ENCODE results near the gene RSU1. TPM values are rescaled to one million over a fixed set of nuclear protein-coding genes. Genes with fewer than 3 reads are reported as not detected.

RSU1 gene
- total RNA-seq, 1 donor from 2014 or later: 39.2 TPM

DNA sequence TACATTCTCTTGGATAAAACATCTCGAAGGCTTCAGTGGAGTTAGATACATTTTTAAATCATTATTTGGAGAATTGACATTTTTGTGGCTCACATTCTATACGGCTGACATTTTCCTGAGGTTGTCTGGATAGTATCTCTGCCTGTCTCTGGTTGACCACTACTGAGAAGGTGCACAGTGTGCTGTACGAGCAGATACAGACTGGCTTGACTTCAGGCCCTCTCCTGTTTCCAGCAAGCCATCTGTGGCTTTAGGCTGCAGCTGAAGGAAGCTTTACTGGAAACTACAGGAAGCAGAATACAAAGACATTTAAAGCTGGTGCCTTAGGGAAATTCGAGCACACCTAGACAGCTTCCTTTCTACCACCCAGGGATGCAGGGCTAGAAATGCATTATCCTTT lies 39.3 kb upstream of the RSU1 start:
- intact Hi-C loops (cut with micrococcal nuclease): no loop called here
- TF ChIP-seq CTCF (IDR thresholded peaks at IDR 0.05; ENCODE audit: borderline replicate concordance): no peak
- DNase-seq: no peak
- Histone ChIP-seq H3K27me3 (ENCODE audit: low read depth) (no peaks in the 10 kb centered on the region), H3K27ac (replicated peaks) (peak overlapping the region; percentile 36), H3K4me1 (peaks cover 9% of the 10 kb centered on the region), H3K9me3 (replicated peaks) (peaks cover 15% of the 10 kb centered on the region), H3K36me3 (no peaks in the 10 kb centered on the region), H3K4me3 (no peak overlapping the region)

DNA sequence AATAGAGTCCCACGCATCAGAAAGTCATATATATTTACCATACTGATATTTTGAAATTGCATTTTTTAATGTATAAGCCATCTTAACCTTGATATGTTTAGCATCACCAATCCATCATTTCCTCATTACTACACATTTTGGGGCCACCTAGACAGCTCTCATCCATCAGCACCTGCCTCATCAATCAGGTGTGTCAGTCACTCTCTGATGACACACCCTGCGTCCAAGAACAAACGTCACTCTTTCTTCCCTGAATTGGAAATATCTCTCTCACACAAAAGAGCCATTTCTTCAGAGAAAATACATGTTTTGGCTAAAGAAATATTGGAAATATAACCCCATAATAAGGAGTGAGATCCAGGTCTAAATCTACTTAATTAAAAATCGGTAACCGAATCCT lies 38.9 kb upstream of the RSU1 start:
- H3K27ac ChIP-seq (replicated peaks): peak overlapping the region; percentile 36
- intact Hi-C loops (cut with micrococcal nuclease): no loop called here
- DNase-seq: no peak

DNA sequence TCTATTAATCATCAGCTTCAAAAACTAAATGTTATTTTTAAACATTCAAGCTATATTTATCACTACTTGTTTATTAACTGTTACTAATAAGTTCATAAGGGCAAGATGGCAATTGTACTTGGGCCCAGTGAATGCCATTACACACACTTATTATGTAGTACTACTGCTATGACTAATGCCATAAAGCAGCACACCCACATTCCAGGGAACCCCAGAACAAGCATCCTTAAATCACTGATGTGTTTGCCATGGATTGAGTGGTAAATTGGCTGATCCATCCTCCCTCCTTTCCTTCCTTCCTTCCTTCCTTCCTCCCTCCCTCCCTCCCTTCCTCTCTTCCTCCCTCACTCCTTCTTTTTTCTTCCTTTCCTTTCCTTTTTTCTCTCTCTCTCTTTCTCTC lies 37.4 kb upstream of the RSU1 start:
- intact Hi-C loops (cut with micrococcal nuclease): no loop called here
- DNase-seq: no peak
- H3K4me1 ChIP-seq: peaks cover 9% of the 10 kb centered on the region
- H3K27me3 ChIP-seq (ENCODE audit: low read depth): no peaks in the 10 kb centered on the region
- TF ChIP-seq CTCF (IDR thresholded peaks at IDR 0.05; ENCODE audit: borderline replicate concordance): no peak
- H3K9me3 ChIP-seq (replicated peaks): no peaks in the 10 kb centered on the region
- no peak overlapping the region for H3K4me3 ChIP-seq
- H3K27ac ChIP-seq (replicated peaks): no peak overlapping the region
- no peaks in the 10 kb centered on the region for H3K36me3 ChIP-seq

More for the DNA sequence above, 38.9 kb upstream of the RSU1 start:
- Histone ChIP-seq H3K27me3 (ENCODE audit: low read depth) (no peaks in the 10 kb centered on the region), H3K4me1 (peaks cover 9% of the 10 kb centered on the region), H3K4me3 (no peak overlapping the region), H3K9me3 (replicated peaks) (peaks cover 12% of the 10 kb centered on the region), H3K36me3 (no peaks in the 10 kb centered on the region)
- no peak for TF ChIP-seq CTCF (IDR thresholded peaks at IDR 0.05; ENCODE audit: borderline replicate concordance)

DNA sequence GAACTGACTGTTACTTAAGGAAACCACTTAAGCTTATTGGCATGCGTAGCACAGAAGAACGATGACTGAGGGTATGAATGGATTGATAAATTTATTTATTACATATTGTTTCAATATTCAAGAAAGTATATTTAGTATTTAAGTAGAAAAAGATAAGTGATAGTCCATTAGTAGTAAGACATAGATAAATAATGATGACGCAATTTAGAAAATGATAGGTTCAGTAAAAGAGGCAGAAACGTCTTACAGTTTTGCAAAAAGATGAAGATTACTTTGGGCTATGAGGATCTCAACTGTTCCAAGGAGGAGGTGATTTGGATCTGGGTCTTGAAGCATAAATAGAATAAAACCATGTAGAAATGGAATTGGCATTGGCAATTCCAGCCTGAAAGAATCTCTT lies 36.6 kb upstream of the RSU1 start:
- no peak overlapping the region for H3K27ac ChIP-seq (replicated peaks)
- TF ChIP-seq CTCF (IDR thresholded peaks at IDR 0.05; ENCODE audit: borderline replicate concordance): no peak
- H3K4me1 ChIP-seq: peaks cover 9% of the 10 kb centered on the region
- no peaks in the 10 kb centered on the region for H3K9me3 ChIP-seq (replicated peaks)
- intact Hi-C loops (cut with micrococcal nuclease): no loop called here
- H3K27me3 ChIP-seq (ENCODE audit: low read depth): no peaks in the 10 kb centered on the region
- no peak overlapping the region for H3K4me3 ChIP-seq
- no peak for DNase-seq
- H3K36me3 ChIP-seq: no peaks in the 10 kb centered on the region

DNA sequence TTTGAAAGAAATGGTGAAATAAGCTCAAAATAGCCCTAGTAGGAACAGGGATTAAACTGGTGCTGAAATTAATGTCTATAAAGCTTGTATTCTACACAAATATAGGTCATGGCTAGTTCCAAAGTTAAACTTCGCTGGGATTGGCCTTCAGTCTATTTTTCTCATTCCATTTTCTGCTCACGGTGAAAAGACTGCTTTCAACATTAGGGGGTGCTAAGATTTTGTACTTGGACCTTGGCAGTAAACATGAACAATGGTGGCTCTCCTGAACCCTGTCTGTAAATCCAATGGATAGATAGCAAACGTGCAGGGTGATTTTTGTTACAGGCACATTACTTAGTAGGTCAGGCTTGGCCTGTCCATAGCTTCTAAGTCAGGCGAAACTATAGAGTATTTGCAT lies 36.0 kb upstream of the RSU1 start:
- Histone ChIP-seq H3K36me3 (no peaks in the 10 kb centered on the region), H3K4me3 (no peak overlapping the region), H3K27ac (replicated peaks) (no peak overlapping the region), H3K4me1 (peaks cover 9% of the 10 kb centered on the region), H3K27me3 (ENCODE audit: low read depth) (no peaks in the 10 kb centered on the region), H3K9me3 (replicated peaks) (no peaks in the 10 kb centered on the region)
- no peak for DNase-seq
- TF ChIP-seq CTCF (IDR thresholded peaks at IDR 0.05; ENCODE audit: borderline replicate concordance): no peak
- intact Hi-C loops (cut with micrococcal nuclease): no loop called here

DNA sequence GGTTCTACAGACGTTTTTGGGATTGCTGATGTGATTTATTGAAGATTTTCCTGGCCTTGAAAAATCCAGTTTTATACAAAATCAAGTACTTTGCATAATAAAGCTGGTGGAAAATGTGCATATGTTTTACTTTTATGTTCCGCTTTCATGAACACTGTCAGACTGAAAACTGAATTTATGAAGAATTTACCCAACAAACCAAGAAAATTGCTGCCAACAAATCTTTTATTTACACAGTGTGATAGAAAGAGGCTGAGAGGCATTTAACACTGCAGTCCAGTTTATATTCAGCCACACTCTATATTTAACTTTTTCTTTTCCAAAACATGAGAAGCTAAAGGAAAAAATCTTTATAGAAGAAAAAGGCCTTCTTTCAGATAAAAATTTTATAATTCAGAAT lies 35.4 kb upstream of the RSU1 start:
- Histone ChIP-seq H3K4me3 (no peak overlapping the region), H3K27ac (replicated peaks) (no peak overlapping the region), H3K27me3 (ENCODE audit: low read depth) (no peaks in the 10 kb centered on the region), H3K9me3 (replicated peaks) (no peaks in the 10 kb centered on the region), H3K36me3 (no peaks in the 10 kb centered on the region), H3K4me1 (peaks cover 9% of the 10 kb centered on the region)
- intact Hi-C loops (cut with micrococcal nuclease): no loop called here
- no peak for DNase-seq
- TF ChIP-seq CTCF (IDR thresholded peaks at IDR 0.05; ENCODE audit: borderline replicate concordance): no peak
